ENCODE results near the gene SLC25A5.

SLC25A5 gene

GRCh38 chrX:119507206-119507605, 39.0 kb downstream of the SLC25A5 start:
- DNase-seq: no peak

DNA sequence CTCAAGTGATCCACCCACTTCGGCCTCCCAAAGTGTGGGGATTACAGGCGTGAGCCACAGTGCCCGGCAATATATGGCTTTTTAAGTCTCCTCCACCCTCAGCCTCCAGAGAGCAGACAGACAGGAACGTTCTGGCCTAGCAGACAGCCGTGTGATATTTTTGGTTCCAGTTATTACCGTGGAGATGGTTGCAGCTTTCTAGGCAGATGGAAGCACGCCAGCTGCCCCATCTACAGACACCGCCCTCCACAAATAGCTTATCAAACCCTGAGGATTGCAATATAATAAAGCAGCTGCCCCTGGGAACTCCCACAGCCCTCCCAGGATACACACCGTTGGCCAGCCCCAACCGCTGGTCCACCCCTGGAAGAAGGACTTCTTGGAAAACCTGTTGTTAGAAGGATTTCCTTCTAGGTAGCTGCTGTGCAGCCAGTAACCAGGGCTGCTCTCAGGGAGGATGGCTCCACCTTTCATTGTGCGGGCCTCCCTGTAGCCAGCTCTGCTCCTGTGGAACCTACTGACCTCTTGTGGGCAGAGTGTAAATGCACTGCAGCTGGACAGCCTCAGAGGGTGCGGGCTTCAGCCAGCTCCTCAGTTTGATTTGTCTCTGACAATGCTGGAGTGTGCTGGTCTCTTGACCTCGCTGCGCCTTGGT, 44.0 kb downstream of the SLC25A5 start:
- DNase-seq: peak; percentile 37

DNA sequence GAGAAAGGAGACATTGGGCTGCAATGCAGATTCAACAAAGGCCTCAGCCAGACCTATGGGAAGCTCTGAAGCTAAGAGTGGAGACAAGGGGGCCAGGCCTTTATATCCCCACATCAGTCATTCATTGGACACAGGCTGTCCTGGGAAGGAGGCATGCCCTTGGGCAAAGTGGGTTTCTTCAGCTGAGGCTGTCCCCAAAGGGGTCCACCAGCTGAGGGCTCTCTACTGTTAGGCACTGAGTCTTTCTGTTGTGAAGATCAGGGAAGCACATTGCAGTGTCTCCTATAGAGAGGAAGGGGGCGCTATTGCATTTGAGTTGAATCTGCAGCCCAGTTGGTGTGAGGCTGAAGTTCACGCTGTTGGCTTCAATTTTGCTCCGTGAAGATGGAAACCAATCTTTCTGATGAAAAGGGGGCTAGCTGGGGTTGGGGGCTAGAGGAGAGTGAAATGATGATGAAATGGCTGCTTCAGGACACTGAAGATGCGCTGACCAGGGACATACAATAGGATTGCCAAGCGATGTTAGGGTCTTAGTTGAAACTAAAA, 48.0 kb downstream of the SLC25A5 start:
- peak; percentile 51 for DNase-seq

DNA sequence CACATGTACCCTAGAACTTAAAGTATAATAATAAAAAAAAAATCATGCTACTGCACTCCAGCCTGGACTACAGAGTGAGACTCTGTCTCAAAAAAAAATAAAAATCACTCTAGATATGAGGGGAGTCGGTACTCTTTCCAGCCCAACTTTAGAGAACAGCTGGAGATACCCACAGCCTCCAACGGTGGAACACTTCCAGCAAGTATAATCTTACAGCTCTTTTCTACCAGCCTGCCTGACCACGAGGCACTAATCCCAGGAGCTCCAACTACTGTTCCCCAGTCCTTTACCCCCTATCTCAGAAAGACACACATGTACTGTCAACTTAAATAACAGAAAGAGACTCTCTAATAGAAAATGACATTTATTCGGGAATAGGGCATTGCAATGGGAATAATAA, 50.1 kb downstream of the SLC25A5 start:
- no peak for DNase-seq

All from CD4-positive, alpha-beta T cell treated with Interleukin-15 for 1 hour (primary cell).